Breast epithelium (tissue), 3 donors: ENCODE measurements around the gene LPAR4.

Experiments
- CTCF ChIP-seq, 3 donors: fragments of 450-650 bp; IDR thresholded peaks; one replicate each; pipeline ENCODE4 v1.5.1; 2016 to 2017; ENCODE audit warnings: antibody characterized with exemption in 3 of 3, mild to moderate bottlenecking in 3 of 3, moderate library complexity in 3 of 3
- POLR2A ChIP-seq: fragments of 450-650 bp; IDR thresholded peaks from one replicate; pipeline ENCODE4 v1.6.1; 2016; ENCODE audit warnings: antibody characterized with exemption, mild to moderate bottlenecking, moderate library complexity
- POLR2AphosphoS5 ChIP-seq, 3 donors: sonication (generic); formaldehyde crosslinking; IDR thresholded peaks; one replicate each; pipeline ENCODE4 v1.6.1; 2017; ENCODE audit warnings: antibody characterized with exemption in 3 of 3

- TF ChIP-seq CTCF (IDR thresholded peaks at IDR 0.05) (no peak), POLR2AphosphoS5 (IDR thresholded peaks at IDR 0.05) (no peak), POLR2A (no peak)
Observed at GRCh38 chrX:78759081-78759480, 11.6 kb downstream of the LPAR4 start.
